GM18951 (cell line): Measurements from ENCODE around the gene WNT7B.

Experiments
- POLR2A ChIP-seq: IDR thresholded peaks from 4 replicates; pipeline ENCODE4 v1.6.1; 2011; ENCODE audit warnings: mild to moderate bottlenecking; ENCODE audit not compliant: insufficient read length, insufficient read depth; ENCODE audit errors: extremely low read depth
- in situ Hi-C: fragments of 300-500 bp; cut with MboI; formaldehyde crosslinking; loops from one replicate; pipeline ENCODE4 v1.12.0; 2022; ENCODE audit warnings: low sequenced_read_pairs, mixed read lengths, inconsistent platforms; ENCODE audit not compliant: unreplicated experiment

The WNT7B gene

DNA sequence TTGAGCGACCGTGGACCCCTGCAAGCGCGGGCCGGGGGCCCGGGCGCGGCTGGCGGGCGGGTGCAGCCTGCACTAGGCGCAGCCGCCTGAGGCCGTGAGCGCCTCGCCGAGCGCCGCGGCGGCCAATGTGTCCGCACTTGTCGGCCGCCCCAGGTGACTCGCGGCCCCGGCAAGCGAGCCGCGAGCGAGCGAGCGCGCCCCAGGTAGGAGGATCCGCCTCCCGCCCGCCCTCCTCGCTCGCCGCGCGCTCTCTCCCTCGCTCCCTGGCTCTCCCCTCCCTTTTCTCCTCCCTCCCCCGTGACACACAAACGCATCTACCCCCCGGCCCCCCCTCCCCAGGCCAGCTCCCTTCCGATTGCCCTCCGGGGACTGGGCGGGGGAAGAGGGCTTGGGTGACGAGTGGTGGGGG lies at the start of gene WNT7B:
Gene WNT7B (minus strand): TSS at position 160 of the 409 bp plus-strand sequence. CDS start 408 bp downstream, outside the sequence.
- in situ Hi-C loops: no loop called here
- TF ChIP-seq POLR2A: no peak

DNA sequence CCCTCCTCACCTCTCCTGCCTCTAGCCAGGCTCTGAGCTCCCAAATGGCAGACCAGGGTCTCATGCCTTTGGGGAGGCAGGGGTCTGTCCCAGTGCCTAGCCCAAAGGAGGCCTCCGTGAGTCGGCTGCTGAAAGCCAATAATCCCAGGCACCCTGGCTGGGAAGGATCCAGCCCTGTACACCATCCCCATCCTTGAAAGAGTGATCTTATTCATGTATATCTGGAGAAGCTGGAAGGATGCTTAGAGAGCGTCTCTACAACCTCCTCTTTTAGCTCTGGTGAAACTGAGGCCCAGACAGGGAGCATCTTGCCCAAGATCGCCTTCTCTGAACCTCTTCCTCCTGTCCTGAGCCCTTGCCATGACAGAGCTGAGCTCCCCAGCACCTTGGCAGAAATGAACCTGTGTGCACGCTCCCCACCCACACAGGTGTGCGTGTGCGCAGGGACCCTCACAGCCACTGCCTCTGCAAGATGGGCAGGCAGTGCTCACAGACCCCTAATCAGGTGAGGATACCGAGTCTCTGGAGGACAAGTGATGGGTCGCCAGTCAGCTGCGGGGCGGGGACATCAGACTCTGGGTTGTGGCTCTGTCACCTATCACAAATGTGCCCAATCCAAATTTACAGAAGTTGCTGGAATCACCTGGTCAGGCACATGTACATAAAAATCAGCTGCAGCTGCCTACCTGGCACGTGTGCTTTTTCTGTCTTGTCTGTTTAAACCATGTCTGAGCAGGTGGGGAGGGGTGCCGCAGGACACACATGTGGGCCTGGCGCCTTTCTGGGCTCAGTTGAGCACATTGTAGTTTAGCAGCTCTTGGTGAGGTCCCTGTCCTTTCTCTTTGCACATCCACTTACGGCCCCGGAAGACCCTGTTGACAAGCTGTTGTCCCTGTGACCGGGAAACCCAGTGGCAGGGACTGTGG lies 49.3 kb upstream of the WNT7B start:
- in situ Hi-C loops: no loop called here
- no peak for TF ChIP-seq POLR2A

DNA sequence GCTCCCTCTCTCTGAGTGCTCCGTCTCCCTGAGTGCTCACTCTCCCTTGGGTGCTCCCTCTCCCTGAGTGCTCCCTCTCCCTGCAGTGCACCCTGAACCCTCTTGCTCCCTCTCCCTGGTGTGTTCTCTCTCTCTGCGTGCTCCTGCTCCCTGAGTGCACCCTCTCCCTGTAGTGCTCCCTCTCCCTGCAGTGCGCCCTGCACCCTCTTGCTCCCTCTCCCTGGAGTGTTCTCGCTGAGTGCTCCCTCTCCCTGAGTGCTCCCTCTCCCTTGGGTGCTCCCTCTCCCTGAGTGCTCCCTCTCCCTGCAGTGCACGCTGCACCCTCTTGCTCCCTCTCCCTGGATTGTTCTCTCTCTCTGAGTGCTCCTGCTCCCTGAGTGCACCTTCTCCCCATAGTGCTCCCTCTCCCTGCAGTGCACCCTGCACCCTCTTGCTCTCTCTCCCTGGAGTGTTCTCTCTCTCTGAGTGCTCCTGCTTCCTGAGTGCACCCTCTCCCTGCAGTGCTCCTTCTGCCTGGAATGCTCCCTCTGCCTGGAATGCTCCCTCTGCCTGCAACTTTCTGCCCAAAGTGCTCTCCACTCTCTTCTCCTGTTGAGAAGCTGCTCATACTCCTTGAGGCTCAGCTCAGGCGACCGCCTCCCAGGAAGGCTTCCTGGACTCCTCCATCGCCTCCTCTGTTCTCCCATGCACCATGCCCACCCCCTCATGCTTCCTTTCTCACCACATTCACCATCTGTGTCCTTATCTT lies 48.4 kb upstream of the WNT7B start:
- in situ Hi-C loops: no loop called here

DNA sequence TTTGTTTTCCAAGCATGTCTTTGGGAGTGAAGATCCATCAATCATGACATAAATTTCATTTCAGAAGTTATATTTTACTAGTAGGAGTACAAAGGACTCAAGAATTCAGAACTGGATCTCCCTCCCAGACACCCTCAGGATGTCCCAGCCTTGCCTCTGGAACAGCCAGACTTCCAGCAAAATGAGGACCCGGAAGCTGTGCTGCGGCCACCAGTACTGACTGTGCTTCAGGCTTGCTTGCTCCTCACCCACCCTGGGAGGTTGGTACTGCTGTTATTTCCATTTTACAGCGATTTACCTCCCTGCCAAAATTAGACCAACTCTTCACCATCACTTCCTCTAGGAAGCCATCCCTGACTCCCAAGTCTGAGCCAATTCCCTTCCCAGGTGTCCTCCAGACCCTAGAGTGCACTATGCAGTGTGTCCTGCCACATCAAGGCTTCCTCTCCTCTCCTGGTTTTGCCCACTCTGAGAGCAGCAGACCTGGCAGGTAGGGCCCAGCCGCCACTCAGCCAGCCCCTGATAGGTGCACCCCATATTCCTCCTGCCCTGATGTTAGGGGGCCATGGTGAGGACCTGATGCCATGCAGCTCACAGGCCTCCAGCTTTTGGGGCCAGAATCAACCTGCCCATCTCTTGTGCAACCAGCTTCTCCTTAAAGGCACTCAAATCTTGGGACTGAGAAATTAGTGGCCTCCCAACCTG lies 47.3 kb upstream of the WNT7B start:
- in situ Hi-C loops: no loop called here
- no peak for TF ChIP-seq POLR2A

More for the DNA sequence above, 48.4 kb upstream of the WNT7B start:
- no peak for TF ChIP-seq POLR2A

DNA sequence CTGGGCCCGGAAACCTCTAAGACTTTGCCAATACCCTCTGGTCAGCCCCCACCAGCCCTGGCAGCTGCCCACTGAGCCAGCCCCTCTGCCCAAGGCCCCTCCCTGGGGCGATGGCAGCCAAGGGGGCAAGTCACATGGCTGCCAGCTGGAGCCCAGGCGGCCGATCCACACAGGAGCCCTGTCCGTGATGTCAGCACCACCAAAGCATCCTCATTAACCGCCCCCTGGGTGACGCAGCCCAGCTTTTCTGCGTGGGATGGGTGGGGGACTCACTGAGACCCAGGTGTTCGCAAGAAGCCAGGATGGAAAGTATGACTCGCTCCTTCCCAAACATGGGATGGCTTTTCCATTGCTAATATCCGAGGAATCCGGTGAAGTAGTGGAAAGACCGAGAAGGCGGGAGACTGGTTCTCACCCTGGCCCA lies 46.6 kb upstream of the WNT7B start:
- in situ Hi-C loops: no loop called here
- no peak for TF ChIP-seq POLR2A

DNA sequence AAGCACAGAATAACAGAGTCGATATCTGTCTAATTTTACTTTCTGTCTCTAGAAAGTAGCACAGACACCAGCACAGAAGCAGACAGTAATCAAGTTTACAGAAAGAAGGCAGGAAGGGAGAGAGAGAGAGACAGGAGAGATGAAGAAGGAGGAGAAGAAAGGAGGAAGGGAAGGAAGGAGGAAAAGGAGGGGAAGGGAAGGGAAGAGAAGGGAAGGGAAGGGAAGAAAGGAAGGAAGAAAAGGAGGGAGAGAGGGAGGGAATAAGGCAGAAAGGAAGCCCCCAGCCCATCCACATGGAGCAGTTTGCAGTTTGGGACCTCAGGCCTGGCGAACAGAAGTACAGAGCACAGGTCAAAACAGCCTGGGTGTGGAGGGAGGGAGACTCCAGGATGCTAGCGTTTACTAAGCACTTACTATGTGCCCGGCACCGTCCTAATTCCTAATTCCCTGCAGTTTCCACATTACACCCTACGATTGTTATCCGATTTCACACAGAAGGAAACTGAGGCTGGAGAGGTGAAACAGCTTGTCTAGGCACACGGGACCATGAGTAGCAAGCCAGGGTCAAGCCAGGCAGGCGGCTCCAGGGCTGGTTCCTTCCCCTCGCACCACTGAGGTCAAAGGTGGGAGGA lies 46.0 kb upstream of the WNT7B start:
- no peak for TF ChIP-seq POLR2A
- in situ Hi-C loops: no loop called here

DNA sequence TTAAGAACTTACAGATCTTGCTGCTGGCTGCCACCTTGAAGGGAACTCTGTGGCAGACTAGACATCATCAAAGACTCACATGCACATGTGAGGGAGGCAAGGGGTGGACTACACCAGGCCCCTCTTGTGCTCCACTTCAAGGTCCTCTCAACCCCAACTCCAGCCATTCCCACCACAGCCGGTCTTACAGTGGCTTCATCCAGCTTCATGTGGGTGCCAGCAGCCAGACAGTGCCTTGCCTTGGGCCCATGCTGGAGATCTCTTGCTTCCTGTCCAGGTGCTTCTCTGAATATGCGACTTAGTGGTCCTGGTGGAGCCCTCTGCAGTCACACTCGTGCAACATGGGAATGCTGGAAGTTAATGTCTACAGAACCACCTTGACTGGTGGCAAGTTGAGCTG lies 44.6 kb upstream of the WNT7B start:
- in situ Hi-C loops: no loop called here
- no peak for TF ChIP-seq POLR2A

DNA sequence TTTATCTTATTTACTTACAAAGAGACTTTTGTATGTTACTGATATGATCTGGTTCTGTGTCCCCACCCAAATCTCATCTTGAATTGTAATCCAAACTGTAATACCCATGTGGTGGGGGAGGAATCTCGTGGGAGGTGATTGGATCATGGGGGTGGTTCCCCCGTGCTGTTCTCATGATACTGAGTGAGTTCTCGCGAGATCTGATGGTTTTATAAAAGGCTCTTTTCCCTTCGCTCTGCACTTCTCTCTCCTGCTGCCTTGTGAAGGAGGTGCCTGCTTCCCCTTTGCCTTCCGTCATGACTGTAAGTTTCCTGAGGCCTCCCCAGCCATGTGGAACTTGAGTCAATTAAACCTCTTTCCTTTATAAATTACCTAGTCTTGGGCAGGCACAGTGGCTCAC lies 42.4 kb upstream of the WNT7B start:
- TF ChIP-seq POLR2A: no peak
- in situ Hi-C loops: no loop called here

DNA sequence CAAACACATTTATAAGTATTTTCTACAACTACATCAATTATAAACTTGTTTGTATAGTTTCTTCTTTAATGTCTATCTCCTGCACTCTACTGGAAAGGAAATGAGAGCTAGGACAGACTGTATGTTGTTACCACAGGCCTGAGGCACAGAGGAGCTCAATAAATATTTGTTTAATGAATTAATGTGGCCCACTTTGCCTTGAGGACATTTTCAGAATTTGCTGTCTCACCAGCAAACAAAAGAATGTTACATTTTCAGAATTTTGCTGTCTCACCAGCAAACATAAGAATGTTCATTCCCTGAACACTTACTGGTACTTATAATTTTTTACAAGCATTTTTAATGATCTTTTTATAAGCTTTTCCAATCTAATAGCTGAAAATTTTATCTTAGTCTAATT lies 41.9 kb upstream of the WNT7B start:
- TF ChIP-seq POLR2A: no peak
- in situ Hi-C loops: no loop called here

DNA sequence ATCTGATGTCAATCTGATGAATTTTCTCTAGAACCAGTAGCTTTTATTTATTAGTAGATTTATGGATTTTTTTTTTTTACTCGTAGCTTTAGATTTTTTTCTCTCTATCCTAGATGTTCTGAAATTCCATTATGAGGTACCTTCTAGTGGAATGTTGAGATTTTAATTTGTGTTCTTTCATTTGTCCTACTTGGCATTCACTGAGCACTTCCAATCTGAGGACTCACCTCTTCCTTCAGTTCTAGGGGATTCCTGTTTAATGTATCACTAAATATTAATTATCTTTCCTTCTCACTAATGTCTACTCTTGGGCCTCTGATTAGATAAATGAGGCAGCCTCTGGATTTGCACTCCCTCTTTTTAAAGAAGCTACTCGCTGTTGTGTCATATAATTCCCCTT lies 40.2 kb upstream of the WNT7B start:
- in situ Hi-C loops: no loop called here
- TF ChIP-seq POLR2A: no peak

DNA sequence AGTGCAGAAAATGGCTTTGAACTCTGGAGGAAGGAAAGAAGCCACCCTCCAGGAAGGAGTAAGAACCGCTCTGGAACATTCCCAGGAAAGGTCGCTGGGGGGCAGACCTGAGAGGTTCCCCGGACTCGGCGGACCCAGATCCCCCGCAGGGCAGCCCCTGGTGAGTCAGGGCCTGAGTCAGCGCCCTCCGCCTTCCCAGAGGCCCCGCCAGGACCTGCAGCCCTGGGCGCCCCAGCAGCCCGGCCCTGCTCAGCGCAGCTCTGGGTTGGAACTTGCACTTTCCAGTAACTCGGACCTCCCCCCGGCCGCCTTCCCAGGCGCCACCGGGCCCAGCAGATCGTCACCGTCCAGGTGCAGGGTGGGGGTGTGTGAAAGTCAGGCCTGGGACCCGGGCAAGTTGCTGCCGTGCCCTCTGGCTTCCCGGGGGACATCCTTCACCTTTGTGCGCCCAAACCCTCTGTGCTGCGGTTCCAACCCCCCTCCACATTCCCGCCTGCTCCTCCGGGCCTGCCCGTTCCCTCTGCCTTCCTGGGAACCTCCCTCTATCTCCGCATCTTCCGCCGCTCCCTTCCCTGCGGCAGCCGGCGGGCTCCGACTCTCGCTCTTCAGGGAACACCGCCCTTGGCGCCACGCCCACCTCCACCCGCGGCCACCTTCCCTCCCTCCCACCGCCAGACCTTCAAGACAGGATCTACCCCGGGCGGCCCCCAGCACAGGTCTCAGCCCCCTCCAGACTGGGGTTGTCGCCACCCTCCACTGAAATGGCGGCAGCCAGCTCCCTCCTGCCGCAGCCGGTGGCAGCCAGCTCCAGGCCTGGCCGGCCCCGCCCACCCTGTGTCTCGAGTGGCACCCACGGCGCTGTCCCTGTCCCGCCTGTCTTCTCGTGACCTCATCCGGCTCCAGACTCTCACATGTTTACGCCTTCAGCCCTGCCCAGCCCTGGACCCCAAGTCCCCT lies 36.8 kb upstream of the WNT7B start:
- in situ Hi-C loops: loop anchor here (5.0 kb wide), 1 partner anchor 104 kb away; no protein-coding TSS in a partner anchor

More for the DNA sequence above, 36.8 kb upstream of the WNT7B start:
- peak; percentile 52 for TF ChIP-seq POLR2A
